ENCODE measurements around the gene SKIL.

SKIL gene

DNA sequence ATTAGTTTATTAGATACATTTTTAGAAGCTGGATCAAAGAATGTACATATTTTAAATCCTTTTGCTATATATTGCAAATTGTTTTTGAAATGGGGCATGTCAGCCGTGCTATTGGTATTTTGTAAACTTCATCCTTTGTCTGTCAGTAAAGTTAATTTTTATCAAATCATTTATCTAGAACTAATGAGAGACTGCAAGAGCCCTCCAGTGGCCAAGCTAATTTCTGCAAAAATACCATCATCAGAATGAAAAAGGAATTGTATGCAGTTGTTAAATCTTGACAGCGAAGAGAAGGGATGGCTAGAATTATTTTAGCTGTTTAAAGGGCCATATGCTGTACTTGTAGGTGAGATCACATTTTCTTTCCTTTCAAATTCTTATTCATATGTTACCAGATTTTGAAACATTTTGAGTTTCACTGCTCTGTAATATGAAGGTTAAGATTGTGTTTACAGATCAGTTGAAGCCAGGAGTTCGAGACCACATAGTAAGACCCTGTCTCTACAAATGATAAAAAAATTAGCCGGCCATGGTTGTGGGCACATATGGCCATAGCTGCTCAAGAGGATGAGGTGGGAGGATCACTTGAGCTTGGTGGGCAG lies 53.0 kb downstream of the SKIL start:
- TF ChIP-seq POLR2A (IDR thresholded peaks at IDR 0.05; ENCODE audit: low read length) (no peak), GATA1 (IDR thresholded peaks at IDR 0.05; ENCODE audit: low read depth, low read length) (no peak)
- DNase-seq = peak; percentile 48 to 57

DNA sequence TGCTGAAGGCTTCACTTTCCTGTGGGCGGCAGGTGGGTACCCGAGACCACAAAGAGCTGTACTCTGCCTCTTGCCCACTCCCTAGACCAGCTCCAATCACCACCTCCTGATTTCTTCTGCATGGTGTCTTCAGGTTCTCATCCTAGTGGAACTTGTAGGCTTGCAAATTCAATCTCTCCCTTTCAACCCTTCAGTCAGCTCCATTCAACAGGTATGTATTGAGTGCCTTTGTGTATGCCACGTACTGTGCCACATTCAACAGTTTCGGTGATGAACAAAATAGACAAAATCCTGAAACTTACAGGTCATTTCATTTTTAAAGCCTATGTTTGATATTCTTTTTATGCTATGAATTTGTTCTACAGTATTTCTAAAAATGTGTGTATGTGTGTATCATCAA lies 55.8 kb downstream of the SKIL start:
- DNase-seq = no peak
- TF ChIP-seq POLR2A (IDR thresholded peaks at IDR 0.05; ENCODE audit: low read length) (no peak), GATA1 (IDR thresholded peaks at IDR 0.05; ENCODE audit: low read depth, low read length) (no peak)

DNA sequence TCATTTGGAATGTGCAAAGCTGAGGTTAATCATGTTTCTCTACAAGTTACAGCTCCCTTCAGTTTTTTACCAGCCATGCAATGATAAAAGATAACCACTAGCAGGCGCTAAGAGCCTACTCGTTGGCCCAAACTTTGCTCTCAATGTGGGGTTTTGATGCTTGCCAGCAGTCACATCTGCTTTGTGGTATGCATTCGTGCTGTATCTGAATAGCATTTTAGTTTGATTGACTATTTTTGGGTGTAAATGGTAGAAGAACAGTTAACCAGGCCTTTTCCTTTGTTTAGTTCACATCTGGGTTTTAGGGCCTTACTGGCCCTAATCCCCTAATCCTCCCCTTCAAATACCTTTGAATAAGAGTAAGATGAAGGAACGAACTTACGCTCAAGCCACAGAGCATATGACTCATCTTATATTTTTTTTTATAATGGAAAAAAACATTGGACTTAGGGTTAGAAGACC lies 56.7 kb downstream of the SKIL start:
- no peak for TF ChIP-seq GATA1 (IDR thresholded peaks at IDR 0.05; ENCODE audit: low read depth, low read length)
- no peak for TF ChIP-seq POLR2A (IDR thresholded peaks at IDR 0.05; ENCODE audit: low read length)
- peak; percentile 71 to 82 for DNase-seq

DNA sequence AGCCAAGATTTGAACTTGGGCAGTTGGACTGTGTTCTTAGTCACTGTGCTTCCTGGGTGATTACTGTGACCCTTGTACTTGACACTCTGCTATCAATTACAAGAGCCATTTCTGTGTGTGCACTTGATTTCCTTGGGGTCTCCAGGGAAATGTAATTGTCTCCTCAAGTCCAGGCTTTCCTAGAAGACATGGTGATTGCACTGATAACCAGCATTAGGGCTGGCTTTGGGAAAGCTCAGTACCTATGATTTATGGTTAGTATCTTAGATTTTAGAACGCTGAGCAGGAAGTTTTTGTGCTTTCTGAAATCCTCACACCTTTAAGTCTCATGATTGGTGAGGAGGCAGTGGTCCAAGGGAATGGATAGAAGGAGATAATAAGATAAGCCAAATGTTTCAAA lies 59.6 kb downstream of the SKIL start:
- no peak for TF ChIP-seq GATA1 (IDR thresholded peaks at IDR 0.05; ENCODE audit: low read depth, low read length)
- TF ChIP-seq POLR2A (IDR thresholded peaks at IDR 0.05; ENCODE audit: low read length) = no peak
- no peak for DNase-seq

DNA sequence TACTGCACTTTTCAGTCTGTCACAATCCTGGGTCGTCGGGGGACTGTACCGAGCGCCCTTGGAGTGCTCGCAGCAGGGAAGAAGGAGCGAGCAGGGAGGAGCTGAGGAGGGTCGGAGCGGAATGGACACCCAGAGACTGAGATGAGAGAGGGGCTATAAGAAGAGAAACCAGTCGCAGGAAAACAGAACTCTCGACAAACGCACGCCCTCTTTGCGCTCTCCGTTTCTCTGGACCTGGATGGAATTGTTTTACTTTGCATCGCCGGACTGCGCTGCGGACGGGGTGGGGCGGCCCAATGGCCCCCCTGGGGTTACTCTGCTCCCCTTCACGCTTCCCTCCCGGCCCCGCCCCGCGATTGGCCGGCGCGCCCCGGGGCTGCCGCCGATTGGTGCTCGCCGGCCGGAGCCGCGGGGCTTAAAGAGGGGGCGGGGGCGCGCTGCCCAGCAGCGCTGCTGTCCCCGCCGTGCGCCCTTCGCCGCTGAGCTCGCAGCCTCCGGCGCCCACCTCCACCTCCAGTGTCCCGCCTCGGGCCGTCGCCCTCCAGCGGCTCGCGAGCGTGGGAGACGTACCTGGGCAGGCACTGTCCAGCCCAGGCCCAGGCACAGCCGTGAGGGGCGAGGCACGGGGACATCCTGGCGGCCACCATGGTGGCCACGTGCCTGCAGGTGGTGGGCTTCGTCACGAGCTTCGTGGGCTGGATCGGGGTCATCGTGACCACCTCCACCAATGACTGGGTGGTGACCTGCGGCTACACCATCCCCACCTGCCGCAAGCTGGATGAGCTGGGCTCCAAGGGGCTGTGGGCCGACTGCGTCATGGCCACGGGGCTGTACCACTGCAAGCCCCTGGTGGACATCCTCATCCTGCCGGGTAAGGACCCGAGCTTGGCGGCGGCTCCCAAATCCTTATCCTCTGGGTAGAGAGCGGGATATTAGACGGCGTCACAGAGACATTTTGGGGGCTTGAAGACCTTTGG lies 61.2 kb downstream of the SKIL start, which contains the start of gene CLDN11:
TSS of gene CLDN11 (plus strand) at position 447 of the 977 bp plus-strand sequence. CDS start at position 646, 199 bp downstream.
- peak; percentile 62 to 69 for DNase-seq
- no peak for TF ChIP-seq POLR2A (IDR thresholded peaks at IDR 0.05; ENCODE audit: low read length)
- no peak for TF ChIP-seq GATA1 (IDR thresholded peaks at IDR 0.05; ENCODE audit: low read depth, low read length)

DNA sequence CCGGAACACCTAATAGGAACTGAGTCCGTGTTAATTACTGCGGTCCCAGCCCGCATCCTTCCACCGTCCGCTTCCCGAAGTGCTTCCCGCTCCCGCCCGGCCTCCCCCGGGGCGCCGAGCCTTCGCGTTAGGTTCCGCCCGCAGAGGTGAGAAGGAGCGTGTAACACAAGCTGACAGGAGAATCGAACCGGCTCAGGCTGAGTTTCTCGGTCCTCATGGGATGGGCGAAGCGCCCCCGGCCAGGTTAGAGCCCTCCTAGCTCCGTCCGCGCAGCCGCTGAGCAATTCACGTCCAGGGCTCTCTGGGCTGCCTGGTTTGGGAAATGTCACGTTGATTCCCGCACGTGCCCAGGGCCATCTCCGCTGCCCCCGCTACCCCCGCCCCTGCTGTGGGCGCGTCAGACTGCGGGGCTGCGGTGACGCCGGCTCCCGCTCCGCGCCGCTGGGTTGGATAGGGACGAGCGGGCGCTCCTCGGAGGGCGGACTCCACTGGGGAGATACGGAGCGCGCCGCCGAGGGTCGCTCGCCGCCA lies 62.1 kb downstream of the SKIL start:
- no peak for TF ChIP-seq POLR2A (IDR thresholded peaks at IDR 0.05; ENCODE audit: low read length)
- TF ChIP-seq GATA1 (IDR thresholded peaks at IDR 0.05; ENCODE audit: low read depth, low read length) = no peak
- DNase-seq = peak; percentile 66 to 77

DNA sequence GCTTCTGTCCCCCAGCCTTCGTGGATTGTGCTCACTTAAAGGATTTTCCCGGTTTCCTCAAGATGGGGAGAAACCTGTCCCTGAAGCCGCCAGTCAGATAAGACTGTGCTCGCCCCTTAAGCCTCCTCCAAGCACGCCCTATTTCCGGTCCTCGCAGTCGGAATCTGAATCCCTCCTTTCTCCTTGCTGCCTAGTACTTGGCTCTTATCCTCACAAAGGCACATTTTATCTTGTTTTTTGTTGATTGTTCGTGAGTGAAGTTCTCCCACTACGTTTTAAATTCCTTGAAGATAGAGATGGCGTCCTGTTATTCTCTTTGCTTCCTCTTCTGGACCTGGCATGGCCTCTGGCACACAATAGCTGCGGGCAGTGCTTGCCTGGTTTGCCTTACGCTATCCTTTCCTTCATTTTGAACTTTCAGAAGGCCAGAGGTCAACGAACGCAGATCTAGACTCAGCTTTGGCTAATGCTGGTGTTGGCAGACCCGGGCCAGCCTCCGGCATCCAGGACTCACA lies 62.8 kb downstream of the SKIL start:
- DNase-seq = peak; percentile 27 to 47
- no peak for TF ChIP-seq POLR2A (IDR thresholded peaks at IDR 0.05; ENCODE audit: low read length)
- TF ChIP-seq GATA1 (IDR thresholded peaks at IDR 0.05; ENCODE audit: low read depth, low read length) = no peak

DNA sequence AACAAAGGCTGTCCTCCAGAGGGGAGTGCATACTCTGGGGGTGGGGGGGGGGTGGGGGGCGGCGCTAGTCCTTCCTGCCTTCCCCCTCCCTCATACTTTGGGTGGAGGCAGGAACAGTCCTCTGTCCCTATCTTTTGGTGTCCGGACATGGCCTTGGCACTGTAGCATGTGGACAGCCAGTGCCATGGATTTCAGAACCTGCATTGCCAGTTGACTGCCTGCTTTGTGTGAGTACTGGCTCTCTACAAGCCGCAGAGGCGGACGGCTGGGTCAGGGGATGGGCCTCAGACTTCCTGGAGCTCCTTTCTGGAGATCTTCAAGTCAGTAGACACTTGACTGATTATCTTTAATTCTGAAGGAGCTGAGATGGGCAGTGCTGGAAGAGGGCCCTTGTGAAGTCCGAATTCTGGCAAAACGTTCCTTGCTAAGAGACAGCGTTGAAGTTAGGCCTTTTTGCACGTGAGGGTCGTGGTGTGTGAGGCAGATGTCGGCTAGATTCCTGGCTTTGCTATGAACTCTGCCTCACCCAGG lies 63.7 kb downstream of the SKIL start:
- TF ChIP-seq GATA1 (IDR thresholded peaks at IDR 0.05; ENCODE audit: low read depth, low read length) (no peak), POLR2A (IDR thresholded peaks at IDR 0.05; ENCODE audit: low read length) (no peak)
- no peak for DNase-seq

DNA sequence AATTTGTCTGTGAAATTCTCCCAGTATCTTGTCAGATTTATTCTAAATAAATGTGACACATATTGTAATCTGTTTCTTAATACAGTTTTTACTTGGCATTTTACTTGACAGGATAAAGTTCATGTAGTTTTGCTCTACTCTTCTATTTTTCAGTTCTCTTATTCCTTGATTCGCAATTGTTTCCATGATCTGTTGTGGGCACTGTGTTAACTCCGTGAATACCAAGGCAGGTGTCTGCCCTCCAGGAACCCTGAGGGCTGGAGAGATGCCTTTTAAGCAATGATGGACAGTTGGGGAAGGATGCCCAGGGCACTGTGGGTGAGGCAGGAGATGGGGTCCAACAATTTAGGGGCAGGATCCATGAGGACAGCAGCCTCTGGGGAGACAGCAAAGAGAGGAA lies 64.2 kb downstream of the SKIL start:
- TF ChIP-seq POLR2A (IDR thresholded peaks at IDR 0.05; ENCODE audit: low read length) (no peak), GATA1 (IDR thresholded peaks at IDR 0.05; ENCODE audit: low read depth, low read length) (no peak)

DNA sequence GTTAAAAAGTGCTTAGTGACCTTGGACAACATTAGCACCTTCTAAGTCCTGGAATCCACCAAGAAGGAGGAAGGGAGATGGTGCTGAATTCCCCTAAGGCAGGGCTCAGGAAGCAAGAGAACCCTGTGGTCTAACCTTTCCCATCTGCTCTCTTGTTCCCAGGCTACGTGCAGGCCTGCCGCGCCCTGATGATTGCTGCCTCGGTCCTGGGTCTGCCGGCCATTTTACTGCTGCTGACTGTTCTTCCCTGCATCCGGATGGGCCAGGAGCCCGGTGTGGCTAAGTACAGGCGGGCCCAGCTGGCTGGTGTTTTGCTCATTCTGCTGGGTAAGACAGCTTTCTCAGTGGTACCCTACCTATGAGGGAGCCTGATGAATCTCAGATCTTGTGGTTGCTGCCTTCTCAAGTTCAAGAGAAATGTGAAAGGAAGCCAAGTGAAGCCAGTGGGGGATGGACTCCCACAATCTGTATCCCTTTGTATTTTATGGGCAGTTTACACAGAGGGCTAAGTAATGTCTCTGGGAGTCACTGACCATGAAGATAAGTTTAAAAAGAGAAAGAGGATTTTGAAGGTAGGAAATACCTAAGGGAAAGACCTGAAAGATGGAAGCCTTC lies 65.6 kb downstream of the SKIL start:
- no peak for DNase-seq
- TF ChIP-seq POLR2A (IDR thresholded peaks at IDR 0.05; ENCODE audit: low read length) = no peak
- no peak for TF ChIP-seq GATA1 (IDR thresholded peaks at IDR 0.05; ENCODE audit: low read depth, low read length)

More for the DNA sequence above, 64.2 kb downstream of the SKIL start:
- no peak for DNase-seq

DNA sequence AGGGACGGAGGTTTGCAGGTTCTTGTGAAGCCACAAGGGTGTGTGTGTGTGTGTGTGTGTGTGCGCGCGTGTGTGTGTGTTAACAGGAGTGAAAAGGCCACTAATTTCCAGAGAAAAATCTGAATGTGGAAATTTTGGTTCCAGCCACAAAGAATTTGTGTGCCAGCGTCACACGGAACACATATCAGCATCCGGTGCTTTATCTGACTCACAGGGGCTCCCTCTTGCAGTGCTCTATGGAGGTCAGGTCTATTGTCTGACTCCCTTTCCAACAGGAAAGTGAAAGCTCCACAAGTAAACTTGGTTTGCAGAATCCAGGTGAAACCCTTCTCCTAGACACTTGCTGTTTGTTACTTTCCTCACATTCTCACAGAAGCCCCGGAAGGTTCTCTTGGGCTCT lies 67.4 kb downstream of the SKIL start:
- TF ChIP-seq GATA1 (IDR thresholded peaks at IDR 0.05; ENCODE audit: low read depth, low read length) = no peak
- no peak for TF ChIP-seq POLR2A (IDR thresholded peaks at IDR 0.05; ENCODE audit: low read length)
- DNase-seq = no peak

DNA sequence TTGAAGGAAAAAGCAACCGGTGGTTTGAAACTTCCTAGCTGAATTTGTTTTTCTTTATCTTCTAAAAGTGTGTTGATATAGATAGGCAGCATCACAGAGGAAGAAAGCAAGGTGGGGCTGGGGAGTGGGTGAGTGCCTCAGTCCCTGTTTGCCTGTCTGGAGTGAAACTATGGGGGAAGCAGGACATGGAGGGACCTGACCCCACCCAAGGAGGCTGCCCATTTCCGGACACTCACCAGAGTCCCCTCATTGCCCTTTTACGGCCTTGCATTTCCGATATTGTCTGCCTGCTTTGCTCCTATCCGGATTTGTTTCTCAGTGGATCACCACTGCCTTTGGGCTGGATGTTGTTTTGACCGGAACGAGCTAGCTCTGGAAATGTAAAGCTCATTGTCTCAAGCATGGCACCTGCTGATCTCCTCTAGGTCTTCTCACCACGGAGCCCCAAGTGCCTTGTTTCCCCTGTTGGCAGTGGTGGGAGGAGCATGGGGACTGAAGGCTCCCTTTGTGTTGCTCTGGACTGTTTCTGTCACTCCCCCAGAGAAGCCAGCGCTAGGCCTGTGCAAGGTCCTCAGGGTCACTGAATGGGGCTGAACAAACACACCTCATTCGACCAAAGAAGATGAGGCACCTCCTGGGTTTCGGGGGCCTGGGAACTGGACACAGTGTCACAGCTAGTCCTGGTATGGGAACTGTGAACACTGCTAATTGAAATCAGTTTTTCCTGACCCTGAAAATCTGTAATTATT lies 68.2 kb downstream of the SKIL start:
- DNase-seq = no peak
- TF ChIP-seq POLR2A (IDR thresholded peaks at IDR 0.05; ENCODE audit: low read length) (no peak), GATA1 (IDR thresholded peaks at IDR 0.05; ENCODE audit: low read depth, low read length) (no peak)
